Activated CD8-positive, alpha-beta memory T cell treated with anti-CD3 and anti-CD28 coated beads for 48 hours (primary cell): ENCODE results near the gene SAMMSON.

ENCODE experiments used
- DNase-seq, 3 experiments: peaks; one replicate each; pipeline ENCODE4 v3.0.0-alpha.2; 2020; ENCODE audit warnings: low read depth in 2 of 3, low spot score in 2 of 3

The SAMMSON gene

DNA sequence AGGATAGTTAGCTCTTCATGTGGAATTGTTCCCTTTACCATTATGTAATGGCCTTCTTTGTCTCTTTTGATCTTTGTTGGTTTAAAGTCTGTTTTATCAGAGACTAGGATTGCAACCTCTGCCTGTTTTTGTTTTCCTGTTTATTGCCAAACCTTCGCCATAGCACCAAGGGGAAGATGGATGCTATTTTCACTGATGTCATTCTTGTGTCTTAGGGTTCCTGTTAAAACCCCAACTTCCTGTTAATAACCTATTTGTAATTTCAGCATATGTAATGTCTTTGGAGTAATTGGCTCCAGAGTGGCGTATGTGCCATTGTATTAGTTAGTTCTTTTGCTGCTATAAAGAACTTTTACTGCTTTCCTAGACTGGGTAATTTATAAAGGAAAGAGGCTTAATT is 10.8 kb downstream of the SAMMSON start:
- no peak for DNase-seq

DNA sequence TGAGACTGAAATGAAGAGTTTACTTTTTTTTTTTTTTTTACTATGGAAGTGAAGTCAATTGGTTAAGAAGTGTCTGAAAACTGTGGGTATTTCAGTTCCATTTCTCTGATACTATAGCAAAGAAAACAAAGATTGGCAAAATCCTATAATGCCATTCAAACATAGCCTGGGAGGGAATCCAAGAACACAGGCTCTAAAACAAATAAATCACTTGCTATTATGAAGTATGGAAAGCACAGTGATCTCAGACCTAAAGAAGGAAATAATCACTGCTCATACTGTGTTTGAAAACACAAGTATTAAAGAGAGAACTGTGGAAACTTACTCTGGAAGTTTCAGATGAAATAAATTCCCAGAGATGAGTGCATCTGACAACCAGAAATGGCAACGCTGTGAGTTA is 12.0 kb downstream of the SAMMSON start:
- no peak for DNase-seq

DNA sequence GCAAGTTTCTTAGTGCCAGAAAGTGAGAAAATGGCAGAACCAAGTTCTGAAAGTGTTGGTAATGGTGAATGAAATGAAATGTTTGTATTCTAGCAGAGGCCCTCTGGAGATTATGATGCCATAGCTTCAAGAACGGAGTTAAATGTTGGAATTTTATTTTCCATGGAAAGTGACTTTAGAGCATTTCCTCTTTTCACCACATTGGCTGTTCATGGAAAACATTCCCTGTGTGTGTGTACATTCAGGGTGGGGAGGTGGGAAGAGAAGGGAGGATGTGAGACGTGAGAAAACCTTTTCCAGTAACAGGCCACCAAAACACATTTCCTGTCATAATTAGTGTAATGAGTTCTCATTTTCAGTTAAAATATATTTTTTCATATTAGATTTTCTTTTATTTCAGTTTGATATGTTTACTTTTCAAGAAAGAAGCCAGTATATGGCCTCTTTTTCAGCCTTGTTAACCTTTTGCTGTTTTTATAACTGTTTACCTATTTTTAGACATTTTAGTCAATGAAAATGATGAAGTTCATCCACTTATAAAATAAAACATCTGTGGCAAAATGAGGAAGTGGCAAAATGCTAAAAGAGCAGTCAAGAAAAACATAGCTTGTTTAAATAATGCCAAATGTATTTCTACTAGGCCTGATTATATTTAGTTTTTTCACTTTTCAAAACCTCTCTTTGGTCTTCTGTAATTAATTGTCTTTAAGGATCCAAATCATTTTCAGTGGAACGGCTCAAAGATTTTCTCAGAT is 21.6 kb downstream of the SAMMSON start:
- DNase-seq, result no peak

DNA sequence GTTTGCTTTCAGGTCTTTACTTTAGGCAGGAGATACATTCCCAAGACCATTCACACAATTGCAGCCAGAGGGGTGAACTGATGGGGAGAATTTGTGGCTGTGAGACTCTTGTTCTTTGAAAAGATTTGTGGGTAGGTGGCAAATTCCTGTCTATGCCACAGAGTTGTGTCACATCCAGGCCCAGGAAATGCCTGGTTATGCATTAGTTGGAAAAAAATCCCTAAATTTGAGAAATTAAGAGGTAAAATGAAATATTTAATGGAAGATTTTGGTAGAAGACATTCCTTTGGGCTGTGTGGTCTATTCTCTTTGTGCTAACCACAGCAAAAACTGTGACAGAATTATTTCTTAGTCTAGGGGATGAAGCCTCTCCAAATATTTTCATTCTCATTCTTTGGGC is 28.8 kb downstream of the SAMMSON start:
- DNase-seq, result no peak

DNA sequence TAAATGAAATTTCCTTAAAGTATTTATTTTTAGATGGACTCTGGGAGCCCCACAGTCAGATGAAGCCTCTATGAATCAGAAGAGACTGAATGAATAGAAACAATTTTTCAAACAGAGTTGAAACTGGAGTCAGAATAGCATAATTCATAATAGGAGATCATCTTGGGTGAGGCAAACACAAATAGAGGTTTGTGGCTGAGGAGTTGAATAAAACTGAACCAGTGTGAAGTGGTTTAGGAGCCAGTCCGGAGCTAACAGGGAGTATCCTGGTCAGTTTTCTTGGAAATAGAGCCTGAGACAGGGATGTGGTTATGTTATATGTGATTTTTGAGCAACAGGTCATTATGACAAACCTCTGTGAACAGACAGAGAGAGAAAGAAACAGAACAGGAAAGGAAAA is 39.2 kb downstream of the SAMMSON start:
- DNase-seq, result no peak

DNA sequence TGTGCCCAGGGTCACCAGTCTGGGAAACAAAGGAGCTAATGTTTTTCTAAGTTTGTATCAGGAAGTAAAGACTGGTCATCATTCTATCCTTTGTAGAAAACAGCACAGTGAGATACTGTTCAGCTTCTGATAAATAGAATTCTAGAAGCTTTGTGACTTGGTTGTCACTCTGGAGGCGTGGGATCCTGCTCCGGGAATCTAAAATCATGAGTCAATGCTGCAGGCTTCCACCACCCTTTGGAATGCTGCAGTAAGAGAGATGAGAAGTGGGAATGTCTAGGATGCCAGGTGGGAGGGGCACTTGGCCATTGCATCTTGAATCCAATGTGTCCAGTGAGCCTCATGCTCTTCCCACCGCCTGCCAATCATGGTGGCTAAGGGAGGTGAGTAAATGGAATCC is 40.9 kb downstream of the SAMMSON start:
- DNase-seq, result no peak

DNA sequence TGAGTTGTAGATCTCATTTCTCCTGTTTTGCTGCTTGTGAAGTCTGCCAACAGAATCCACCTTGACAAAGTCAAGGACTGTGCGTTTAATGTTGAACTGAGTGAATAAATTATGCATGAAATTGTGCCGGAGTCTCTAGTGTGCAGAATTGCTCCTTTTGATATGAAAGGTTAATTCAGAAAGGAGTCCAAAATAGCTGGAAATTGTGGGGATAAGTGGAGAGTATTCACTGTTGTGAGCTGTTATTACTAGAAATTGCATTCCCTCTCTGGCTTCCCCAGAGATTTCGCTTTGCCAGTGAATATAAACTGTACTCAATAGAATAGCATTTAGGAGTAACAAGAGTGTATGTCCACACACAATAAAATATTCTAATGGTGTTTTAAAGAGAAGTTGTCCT is 43.1 kb downstream of the SAMMSON start:
- no peak for DNase-seq

DNA sequence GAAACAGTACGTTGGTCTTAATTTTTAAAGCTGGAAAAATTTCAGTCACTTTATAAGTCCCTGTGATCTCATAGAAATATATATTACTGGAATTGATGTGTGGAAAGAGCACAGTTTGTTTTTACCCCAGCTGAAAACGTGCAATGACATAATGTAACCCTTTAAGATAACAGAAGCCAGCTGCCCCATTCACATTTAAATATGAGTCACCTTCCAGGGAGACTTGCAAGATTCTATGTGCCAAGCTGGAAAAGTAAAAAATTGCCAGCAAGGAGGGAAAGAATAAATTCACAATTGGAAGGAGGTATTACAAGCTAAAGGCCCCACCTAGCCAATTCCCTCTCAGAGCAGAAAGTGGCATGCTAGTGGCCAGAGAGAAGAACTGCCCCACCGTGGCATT is 50.2 kb downstream of the SAMMSON start:
- no peak for DNase-seq

DNA sequence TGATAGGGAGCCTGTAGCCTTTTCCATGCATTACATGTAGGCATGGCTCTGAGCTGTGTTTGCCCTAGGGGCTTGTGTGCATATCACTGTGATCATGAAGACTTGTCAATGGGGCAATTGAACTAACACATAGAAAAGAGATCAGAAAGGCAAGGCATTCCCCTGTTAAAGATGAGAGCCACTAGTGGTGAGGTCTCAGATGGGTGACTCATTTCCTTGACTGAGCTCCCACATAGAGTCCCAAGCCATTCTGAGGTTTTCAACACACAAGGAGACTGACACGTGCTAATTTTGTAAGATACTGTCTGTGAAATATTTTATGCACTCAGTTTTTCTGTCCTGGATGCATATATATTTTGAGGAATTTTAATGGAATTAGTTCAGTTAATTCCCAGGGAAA is 53.8 kb downstream of the SAMMSON start:
- DNase-seq, result no peak

DNA sequence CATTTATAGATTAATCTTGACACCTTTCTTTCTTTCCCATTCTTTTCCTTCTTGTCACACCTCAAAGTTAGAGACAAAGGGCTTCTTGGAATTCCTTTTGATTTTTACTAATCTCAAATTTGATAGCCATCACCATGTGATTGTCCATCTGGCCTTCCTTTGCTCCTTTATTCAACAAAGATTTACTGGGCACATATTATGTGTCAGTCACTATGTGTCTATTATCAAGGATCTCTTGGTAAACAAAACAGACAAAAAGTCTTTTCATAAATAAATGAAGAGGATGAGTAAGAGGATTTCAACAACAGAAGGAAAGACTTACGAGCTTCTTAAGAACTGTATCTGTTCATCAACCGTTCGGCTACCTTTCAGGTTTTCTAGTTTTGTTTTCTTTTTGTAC is 56.5 kb downstream of the SAMMSON start:
- DNase-seq, result no peak

DNA sequence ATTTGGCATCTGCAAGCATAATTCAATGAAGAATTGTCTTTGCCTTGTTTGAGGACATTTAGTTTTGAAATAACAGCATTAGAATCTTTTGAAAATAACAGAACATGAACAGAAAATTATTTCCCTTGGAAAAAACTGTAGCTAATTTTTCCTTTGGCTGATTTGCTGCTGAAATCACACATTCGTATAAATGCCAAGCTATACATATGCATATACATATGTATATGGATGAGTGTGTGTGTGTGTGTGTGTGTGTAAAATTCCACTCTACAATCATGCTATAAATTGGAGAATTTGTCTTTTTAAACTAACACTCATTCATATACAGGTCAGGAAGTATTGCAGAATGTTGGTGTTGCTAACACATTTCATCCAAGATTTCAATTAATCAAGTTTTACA is 57.9 kb downstream of the SAMMSON start:
- no peak for DNase-seq

DNA sequence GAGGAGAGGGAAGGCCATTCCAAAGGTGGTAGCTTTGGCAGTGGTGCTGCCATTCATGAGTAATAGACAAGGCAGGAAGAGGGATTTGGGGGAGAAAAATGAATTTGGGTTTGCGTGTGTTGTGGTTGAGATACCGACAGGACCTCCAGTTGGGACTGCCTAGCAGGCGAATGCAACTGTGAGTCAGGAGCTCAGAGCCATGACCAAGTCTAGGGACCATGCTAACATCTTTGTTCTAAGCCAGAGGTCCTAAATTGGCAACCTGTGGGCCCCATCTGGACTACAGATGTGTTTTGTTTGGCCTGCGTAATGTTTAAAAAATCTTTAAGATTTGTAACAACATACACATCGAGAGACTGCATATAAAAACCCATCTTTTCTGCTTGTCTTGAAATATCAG is 61.6 kb downstream of the SAMMSON start:
- no peak for DNase-seq

DNA sequence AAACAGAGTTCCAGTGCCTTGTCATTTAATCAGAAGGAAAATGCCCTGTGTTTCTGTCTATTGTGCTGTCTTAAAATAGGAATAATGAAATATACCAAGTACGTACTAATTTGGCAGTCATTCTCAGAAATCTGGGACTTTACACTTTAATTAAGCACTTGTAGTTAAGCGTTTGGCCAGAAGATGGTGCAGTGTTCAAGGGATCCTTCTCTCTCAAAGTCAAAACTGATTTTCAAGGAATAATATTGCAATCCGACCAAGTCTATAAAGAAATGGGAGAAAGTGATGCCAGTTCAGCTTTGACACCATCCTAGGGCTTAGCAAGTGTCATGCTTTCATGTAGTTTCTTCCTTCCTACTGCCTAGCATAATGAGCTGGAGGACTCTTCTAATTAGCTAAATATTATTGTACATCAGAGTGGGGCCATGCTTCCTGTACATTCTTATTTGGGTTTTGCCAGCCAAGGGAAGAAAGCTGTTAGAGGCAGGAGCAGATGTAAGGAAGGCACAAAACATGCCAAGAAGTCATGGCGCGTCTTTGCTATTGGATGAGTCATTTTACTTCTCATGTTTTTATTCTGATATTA is 64.8 kb downstream of the SAMMSON start:
- no peak for DNase-seq

DNA sequence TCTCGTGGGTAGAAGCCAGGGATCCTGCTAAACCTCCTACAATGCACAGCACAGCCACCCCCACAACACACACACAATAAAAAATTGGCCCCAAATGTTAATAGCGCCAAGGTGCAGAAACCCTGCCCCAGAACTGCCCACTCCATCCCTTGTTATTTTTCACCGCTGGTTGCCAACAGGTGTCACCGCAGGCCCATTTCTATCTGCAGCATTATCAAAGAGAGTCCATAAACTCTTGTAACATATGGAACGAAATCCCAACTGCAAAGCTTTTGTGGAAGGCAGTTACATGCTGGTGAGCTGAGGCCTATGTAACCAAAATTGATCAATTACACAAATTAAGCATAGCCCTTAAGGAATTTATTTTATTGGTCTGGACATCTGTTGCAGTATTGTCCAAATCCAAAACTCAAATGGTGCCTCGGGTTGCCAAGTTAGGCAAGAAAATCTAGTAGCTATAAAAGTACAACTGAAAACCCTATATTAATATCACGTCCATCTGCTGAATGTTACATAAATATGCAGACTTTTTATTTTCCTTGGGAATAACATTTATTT is 66.2 kb downstream of the SAMMSON start:
- DNase-seq, result no peak

DNA sequence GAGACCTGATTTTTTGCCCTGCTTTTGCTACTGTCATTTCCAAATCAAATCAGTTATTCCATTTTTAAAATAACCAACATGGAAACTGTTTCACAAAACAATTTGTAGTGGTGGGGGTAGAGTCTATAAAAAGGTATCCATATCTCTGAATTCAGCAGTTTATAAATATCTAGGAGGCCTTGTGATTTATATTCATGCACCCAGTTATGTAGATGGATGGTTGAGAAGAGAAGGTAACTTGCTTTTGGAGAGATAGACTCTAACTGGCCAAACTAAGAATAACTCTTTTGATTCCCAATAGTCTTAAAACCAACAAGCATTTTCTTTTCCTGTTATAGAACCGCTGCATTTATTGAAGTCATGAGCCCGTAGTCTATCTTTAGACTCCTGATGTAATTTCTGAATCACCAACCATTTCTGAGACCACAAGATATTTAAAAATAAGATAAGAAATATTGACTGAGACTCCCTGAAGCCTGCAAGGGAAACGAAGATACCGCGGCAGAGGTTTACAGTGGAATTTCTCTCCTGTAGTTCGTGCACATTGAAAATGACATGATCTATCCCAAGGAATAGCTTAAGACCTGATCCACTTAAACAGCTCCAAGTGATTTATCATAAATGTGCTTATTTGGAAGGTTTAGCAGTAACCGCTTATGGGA is 68.5 kb downstream of the SAMMSON start:
- no peak for DNase-seq

DNA sequence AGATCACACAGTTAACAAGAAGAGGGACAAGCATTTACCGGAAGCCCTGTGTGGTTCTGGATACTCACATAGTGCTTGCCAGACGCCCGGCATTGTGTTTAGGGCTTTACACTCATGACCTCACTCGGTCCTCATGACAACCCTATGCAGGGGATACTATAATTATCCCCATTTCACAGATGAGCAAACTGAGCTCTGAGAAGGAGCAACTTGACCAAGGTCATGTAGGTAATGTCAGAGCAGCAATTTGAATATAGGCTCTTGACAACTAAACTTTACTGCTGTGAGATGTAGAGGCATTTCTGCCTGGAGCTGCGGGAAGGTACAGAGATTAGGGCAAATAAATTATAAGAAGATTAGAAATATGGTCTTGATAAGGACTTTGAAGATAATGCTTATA is 70.0 kb downstream of the SAMMSON start:
- no peak for DNase-seq

DNA sequence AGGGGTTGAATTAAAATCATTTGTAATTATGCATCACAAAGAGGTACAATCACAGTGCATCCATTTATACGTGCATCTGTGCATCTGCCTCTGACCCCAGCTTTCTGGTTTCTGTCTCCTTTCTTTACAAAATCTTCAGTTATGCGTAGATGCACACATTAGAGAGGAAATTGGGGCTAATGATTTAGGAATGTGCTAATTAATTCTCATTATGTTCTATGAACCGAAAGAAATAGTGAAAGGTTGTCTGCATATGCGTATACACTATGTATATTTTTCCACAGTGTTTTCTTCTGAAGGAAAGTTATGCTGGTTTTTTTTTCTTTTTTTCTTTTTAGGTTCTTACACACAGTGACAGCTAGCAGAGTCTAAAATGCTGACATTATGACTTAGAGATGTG is 71.6 kb downstream of the SAMMSON start:
- no peak for DNase-seq

DNA sequence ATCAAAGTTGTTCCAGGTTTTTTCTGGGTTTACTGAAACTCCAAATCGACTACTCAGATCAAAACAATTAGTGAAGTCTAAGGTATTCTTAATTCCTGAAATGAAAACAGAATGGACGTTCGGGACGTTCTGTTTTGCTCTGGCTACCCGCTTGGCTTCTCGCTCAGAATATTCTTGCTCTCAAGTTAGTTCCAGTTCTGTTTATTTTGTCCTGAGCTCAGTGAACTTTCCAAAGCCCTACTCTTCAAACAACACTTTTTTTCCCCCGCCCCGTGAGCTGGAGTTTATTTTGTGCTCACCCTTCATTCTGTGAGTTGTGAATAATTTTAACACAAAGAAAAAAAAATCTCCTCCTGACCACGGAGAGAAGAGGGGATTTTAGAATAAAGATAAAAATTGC is 72.6 kb downstream of the SAMMSON start:
- DNase-seq, result no peak

DNA sequence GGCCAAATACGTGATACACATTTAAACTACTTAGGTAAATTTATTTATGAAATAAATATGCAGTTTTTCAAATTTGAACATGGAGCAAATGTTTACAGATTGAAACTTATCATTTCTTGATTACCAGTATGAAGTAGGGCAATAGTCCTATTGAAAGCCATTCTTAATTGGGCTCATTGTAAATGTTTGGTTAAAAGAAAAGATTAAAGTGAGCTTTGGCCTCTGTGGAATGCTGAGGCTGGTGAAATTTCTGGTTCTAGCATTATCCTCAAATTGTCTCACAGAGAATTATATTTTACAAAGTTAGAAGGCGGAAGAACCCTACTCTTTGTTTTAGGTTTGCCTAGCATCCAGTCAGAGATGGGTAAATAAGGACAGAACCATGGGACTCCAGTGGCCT is 73.2 kb downstream of the SAMMSON start:
- DNase-seq, result no peak

DNA sequence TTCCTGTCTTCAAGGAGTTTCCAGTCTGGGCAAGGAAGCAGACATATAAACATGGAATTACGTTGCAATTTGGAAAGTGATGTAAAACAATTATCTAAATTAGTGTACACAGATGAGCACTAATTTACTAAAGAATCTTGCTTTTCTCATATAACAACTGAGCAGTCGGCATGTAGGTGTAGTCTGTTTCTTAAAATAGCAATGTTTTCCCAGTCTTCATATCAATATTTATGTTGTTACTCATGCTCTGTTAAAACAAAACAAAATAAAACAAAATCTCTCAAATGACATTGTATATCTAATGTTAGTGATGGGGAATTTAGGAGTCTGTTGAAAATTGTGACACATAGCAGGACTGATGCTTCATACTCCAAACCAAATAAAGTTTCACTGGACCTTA is 75.6 kb downstream of the SAMMSON start:
- no peak for DNase-seq

DNA sequence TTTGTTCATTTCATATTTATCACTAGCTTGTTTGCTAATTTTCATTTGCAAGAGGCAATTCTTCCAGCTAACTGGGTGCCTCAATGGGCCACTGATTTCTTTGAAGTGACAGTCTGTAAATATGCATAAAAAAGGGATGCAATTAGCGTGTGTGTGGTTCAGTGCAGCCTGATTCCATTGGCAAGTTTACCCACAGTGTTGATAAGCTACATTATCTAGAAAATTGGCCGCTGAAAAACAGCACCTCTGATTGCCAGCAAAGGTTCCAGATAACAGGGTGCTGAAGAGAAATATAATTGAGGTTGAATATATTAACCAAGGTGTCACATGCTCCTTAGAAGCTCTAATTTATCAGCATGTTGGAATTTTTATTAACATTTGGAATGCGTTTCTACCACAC is 76.9 kb downstream of the SAMMSON start:
- DNase-seq, result no peak

DNA sequence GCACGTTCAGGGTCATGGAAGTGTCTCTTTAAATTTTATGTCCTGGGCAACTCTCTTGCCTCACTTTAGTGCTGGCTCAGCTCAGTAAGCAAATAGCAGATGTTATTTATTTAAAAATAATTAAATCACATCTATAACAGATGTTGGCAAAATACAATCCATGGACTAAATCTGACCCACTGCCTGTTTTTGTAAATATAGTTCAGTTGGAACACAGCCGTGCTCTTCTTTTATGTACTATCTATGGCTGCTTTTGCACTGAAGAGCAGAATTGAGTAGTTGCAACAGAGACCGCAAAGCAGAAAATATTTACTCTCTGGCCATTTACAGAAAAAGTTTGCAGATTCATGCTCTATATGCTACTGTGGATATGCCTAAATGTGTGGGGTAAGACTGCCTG is 79.2 kb downstream of the SAMMSON start:
- DNase-seq, result no peak
